HL-60 (cell line): ENCODE measurements around the gene TRPM6.

Source experiments
- DNase-seq, 2 experiments: peaks; one replicate each; pipeline ENCODE4 v3.0.0-alpha.2; 2010 to 2020; ENCODE audit warnings: low read depth in 1 of 2, low spot score in 1 of 2
- H3K27ac ChIP-seq: fragments of 250-450 bp; sonication (Bioruptor Pico); replicated peaks from 2 replicates; pipeline ENCODE4 v1.5.1; 2020; ENCODE audit warnings: mild to moderate bottlenecking, moderate library complexity
- H3K27me3 ChIP-seq: fragments of 250-450 bp; sonication (Bioruptor Pico); 2 replicates; pipeline ENCODE4 v1.5.1; 2021; ENCODE audit warnings: mild to moderate bottlenecking, moderate library complexity; ENCODE audit not compliant: insufficient read depth, poor library complexity, severe bottlenecking
- H3K4me3 ChIP-seq: replicated peaks from 2 replicates; pipeline ENCODE4 v1.5.1; 2011; ENCODE audit warnings: mild to moderate bottlenecking, control low read depth, low read length; ENCODE audit not compliant: insufficient read depth
- GABPA ChIP-seq: IDR thresholded peaks from 2 replicates; pipeline ENCODE4 v1.6.1; 2012; ENCODE audit warnings: low read depth
- POLR2AphosphoS5 ChIP-seq: IDR thresholded peaks from 2 replicates; pipeline ENCODE4 v1.6.1; 2012; ENCODE audit warnings: low read depth
- SPI1 ChIP-seq: IDR thresholded peaks from 2 replicates; pipeline ENCODE4 v1.6.1; 2012; ENCODE audit warnings: low read depth, mild to moderate bottlenecking, borderline replicate concordance
- TF ChIP-seq, protein P1 (sequence below): IDR thresholded peaks from 2 replicates; pipeline ENCODE4 v1.6.1; 2012; ENCODE audit warnings: low read depth; ENCODE audit not compliant: insufficient replicate concordance
- TF ChIP-seq, protein P2 (sequence below): IDR thresholded peaks from one replicate; pipeline ENCODE4 v1.5.1; 2011; ENCODE audit warnings: low read length, control low read depth, inconsistent platforms; ENCODE audit not compliant: insufficient read depth

Gene TRPM6

DNA sequence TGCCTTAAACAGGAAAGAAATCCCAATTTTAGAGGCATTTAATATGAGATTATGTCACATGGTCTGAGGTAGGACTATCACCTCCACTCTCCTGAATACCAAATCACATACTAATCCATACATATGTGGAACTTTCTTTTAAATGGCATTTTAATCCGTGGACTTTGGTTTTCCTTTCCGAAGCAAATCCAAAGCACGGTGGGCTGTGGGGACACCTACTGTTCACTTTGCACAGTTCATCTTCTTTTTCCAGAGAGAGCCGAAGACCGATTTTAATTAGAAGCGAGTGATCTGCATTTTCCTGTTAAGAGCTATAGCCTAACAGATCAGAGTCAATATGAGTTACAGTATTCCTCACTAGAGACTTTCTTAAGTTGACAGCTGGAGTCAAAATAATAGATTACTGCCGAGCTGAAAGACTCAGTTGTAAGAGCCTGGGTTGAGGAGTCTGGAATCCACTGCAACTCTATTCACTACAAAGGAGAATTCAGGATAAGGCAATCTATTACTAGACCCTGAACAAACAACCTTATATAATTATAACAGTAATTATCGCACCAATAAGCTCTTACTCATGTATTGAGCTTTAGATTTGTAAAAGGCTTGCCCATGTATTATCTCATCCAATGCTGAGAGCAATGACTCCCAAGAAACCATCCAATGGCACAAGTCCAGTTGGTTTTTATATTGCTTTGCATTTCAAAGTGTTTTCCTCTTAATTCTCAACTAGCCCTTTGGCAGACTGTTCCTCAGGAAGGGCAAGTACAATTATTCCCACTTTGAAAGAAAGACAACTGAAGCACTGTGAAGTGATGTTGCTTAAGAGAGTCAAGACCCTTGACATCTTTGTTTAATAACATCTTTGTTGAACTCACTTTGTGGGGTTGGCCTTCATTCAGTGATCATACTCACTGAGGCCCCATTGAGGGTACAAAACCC lies 144.7 kb downstream of the TRPM6 start:
- no peak overlapping the region for H3K27ac ChIP-seq
- peaks cover 7% of the 10 kb centered on the region for H3K27me3 ChIP-seq
- no peak overlapping the region for H3K4me3 ChIP-seq
- DNase-seq = peak in 1 of 2 experiments; percentile 2
- TF ChIP-seq, protein P1, sequence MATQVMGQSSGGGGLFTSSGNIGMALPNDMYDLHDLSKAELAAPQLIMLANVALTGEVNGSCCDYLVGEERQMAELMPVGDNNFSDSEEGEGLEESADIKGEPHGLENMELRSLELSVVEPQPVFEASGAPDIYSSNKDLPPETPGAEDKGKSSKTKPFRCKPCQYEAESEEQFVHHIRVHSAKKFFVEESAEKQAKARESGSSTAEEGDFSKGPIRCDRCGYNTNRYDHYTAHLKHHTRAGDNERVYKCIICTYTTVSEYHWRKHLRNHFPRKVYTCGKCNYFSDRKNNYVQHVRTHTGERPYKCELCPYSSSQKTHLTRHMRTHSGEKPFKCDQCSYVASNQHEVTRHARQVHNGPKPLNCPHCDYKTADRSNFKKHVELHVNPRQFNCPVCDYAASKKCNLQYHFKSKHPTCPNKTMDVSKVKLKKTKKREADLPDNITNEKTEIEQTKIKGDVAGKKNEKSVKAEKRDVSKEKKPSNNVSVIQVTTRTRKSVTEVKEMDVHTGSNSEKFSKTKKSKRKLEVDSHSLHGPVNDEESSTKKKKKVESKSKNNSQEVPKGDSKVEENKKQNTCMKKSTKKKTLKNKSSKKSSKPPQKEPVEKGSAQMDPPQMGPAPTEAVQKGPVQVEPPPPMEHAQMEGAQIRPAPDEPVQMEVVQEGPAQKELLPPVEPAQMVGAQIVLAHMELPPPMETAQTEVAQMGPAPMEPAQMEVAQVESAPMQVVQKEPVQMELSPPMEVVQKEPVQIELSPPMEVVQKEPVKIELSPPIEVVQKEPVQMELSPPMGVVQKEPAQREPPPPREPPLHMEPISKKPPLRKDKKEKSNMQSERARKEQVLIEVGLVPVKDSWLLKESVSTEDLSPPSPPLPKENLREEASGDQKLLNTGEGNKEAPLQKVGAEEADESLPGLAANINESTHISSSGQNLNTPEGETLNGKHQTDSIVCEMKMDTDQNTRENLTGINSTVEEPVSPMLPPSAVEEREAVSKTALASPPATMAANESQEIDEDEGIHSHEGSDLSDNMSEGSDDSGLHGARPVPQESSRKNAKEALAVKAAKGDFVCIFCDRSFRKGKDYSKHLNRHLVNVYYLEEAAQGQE = no peak
- TF ChIP-seq, protein P2, sequence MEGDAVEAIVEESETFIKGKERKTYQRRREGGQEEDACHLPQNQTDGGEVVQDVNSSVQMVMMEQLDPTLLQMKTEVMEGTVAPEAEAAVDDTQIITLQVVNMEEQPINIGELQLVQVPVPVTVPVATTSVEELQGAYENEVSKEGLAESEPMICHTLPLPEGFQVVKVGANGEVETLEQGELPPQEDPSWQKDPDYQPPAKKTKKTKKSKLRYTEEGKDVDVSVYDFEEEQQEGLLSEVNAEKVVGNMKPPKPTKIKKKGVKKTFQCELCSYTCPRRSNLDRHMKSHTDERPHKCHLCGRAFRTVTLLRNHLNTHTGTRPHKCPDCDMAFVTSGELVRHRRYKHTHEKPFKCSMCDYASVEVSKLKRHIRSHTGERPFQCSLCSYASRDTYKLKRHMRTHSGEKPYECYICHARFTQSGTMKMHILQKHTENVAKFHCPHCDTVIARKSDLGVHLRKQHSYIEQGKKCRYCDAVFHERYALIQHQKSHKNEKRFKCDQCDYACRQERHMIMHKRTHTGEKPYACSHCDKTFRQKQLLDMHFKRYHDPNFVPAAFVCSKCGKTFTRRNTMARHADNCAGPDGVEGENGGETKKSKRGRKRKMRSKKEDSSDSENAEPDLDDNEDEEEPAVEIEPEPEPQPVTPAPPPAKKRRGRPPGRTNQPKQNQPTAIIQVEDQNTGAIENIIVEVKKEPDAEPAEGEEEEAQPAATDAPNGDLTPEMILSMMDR = peak; percentile 12

DNA sequence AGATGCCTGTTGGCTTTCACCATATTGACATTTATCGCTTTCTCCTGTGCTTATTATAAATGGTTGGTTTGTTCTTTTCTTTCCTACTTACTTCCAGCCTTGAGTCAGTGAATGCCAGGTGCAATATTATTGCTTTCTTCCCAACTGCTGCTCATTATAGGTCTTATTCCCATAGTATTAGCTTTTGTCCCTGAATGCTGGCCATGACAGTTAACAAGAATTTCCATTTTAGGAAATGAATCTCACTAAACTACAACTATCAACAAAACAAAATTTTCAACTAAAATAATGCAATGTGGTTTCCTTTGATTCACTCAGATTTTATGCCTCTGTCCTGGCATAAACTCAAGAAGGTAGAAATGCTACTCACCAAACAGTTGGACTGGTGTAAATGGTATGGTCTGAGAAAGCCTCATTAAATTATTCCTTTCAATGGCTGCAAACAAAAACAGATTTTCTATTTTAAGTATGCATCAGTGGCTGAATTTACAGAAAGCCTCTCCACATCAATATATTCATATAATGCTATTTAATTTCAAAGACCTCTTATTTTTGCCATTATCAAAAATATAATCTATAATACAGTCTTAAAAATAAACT lies 145.4 kb downstream of the TRPM6 start:
- TF ChIP-seq GABPA (no peak), SPI1 (no peak), POLR2AphosphoS5 (no peak)
- TF ChIP-seq, protein P1 = no peak
- TF ChIP-seq, protein P2 = no peak
- H3K4me3 ChIP-seq = no peak overlapping the region
- no peak for DNase-seq
- H3K27ac ChIP-seq = no peak overlapping the region
- H3K27me3 ChIP-seq = peaks cover 7% of the 10 kb centered on the region

DNA sequence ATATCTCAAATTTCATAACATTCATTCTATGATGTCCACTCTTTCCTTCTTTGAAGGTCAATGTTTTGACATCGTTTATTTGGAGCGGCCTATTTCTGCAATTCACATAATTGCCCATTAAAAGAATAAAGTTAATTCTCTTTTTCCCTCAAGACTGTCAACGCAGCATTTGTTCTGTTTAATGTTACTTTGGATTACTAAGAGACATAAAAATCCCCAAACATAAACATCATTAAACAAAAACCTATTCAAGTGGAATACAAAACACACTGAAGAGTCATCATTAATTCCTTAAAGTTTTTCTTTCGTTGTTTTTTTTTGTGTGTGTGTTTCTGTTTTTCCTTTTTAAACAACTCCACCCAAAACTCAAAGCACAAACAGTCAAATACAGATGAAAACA lies 151.1 kb downstream of the TRPM6 start:
- TF ChIP-seq POLR2AphosphoS5 (no peak), GABPA (no peak), SPI1 (no peak)
- TF ChIP-seq, protein P1 = no peak
- TF ChIP-seq, protein P2 = no peak
- H3K27me3 ChIP-seq = peaks cover 2% of the 10 kb centered on the region
- DNase-seq = no peak

More for the DNA sequence above, 151.1 kb downstream of the TRPM6 start:
- Histone ChIP-seq H3K4me3 (no peak overlapping the region), H3K27ac (no peak overlapping the region)
